NCI-H345 treated with DMSO at 0.1 percent for 48 hours (cell line): ENCODE results near the gene ZNF423.

Experiments
- DNase-seq: peaks from one replicate; lab custom pipeline; 2025; ENCODE audit not compliant: unreplicated experiment; lab: John Stamatoyannopoulos, UW

The ZNF423 gene

DNA sequence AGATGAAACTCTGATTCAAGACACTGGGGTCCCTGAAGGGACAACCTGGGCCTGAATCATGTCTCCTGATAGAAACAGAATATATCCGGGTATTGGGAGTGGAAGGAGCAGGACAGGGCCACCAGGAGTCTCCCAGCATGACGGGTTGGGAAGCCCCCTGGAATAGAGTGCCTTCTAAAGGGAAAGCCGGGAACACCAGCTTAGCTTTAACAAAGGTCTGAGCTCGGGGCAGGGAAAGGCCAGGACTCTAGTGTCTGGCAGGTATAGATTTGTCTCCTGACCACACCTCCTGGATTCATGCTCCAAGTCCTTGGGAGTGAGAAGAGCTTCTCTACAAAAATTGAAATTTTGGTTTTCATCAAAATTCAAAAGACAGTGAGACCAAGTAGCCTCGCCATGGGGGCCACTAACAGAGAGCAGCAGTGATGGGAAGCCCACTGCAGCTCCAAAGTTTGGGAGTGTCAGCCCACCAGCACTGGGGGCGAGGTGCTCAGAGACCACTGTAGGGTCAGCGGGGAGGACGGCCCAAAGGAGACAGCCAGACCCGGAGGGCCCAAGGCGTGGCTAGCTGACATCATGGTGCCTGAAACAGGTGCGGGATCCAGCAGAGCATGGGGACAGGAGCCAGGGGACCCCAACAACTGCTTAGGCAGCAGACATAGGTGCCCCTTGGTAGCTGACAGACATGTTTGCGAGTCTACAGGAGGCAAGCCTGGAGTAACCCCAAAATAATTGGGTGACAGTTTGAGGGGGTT lies 401.3 kb downstream of the ZNF423 start:
- no peak for DNase-seq

- no peak for DNase-seq
Observed at GRCh38 chr16:49453983-49454382, 401.9 kb downstream of the ZNF423 start.

GRCh38 chr16:49453021-49453420 lies 402.9 kb downstream of the ZNF423 start:
- DNase-seq: no peak

- no peak for DNase-seq
Observed at GRCh38 chr16:49452578-49452977, 403.3 kb downstream of the ZNF423 start.

DNA sequence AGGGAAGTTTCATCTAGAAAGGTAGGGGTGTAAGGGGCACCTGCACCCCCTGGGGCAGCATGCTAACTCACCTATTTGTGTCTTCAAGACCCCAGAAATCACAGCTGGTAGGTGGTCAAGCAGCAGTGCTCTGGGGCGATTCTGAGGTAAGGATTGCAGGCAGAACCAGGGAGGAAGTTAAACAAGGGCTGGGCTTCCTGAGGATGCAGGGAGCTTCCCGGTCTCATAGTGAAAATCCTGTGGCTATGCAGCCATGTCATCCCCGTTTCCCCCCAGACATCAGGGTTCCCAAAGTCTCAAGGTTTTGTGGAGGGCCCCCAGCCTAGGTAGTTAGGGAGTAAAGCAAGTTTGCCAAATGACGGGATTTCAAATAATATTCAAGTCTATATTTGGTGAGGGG lies 403.8 kb downstream of the ZNF423 start:
- DNase-seq: no peak

GRCh38 chr16:49446805-49447204 lies 409.1 kb downstream of the ZNF423 start:
- DNase-seq: no peak

DNA sequence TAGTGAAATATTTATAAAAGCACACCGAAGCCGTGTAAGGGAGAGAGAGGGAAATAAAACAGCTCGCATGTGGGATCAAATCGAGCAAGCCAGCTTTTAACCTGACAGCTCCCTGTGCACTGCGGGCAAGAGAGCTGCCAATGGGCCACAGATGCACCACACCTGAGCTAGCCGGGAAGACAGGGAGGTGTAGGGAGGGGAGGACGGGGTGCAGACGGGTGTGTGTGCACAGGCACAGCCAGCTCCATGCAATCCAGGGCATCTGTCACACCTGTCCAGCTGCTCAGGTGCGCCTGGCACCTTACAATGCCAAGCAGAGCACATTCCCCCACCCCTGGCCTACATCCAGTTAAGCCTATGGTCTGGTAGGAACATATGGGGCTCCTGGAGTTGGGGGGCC lies 412.3 kb downstream of the ZNF423 start:
- no peak for DNase-seq

DNA sequence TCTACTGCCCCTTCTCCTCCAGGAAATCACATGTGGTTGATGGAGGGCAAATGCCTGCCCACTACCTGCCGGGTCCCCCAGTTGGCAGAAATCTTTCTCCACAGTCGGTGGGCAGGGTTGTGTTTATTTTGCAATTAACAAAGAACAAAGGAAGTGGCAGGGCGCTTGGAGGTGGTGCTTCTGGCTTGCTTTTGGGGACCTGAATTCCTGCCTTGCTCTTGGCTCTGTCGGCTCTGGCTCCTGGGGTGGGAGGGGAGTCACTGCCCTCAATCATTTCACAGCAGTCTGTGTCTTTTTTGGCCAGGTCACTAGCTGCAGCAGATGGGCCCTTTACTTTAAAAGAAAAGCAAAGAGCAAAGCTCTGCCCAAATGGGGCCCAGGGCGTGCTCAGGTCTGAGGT lies 413.1 kb downstream of the ZNF423 start:
- DNase-seq: no peak

- DNase-seq: no peak
Observed at GRCh38 chr16:49441366-49441780, 414.5 kb downstream of the ZNF423 start.

DNA sequence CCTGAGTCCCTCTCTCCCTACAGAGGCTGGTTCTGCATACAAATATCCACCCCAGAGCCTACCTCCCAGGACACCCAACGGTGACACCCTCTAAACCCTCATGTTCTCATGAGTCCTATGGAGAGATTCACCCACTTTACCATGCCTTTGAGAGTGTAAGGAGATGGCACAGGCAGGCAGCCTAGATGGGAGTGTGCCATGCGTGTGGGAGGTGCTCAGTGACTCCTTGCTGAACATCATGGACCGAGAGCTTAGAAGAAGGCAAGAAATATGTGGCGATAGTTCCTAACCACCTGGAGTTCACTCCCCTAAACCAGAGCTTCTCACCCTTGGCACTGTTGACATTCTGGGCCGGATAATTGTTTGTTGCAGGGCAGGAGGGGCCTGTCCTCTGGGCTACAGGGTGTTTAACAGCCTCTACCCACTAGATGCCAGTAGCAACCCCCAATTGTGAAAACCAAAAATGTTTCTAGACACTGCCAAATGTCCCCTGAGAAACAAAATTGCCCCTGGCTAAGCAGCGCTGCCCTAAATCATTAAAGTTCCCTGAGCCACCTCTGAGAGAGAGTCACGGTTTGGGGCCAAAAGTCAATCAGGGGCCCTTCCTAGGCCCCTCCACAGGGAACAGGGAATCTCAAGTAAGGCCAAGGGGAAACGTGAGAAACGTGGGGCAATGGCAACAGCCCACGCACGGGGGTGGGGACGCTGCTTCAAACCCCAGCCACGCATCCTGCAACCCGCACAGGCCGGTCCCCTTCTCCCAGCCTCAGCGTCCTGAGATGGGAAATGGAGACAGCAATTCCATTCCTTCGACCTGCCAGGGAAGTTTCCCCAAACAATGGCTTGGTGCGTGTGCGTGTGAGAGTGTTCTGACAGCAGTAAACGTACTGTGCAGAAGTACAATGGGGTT lies 415.5 kb downstream of the ZNF423 start:
- DNase-seq: no peak

GRCh38 chr16:49439676-49440075 lies 416.2 kb downstream of the ZNF423 start:
- DNase-seq: no peak

DNA sequence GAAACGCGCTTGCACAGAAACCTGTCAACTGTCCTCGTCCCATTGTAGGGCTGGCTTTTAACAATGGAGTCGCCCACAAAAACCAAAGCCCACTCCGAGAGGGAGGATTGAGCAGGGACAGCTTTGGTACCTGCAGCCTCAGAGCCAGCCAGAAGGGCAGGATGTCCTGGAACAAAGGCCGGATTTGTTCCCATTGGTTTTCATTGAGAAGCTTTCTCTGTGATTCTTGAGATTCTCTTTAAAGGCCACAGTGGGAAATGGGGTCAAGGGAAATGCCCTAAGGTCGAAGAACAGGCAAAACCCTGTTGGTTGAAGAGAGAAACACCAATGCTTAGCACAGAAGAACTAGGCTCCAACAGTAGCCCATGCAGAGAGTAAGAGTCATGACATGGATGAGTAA lies 416.9 kb downstream of the ZNF423 start:
- no peak for DNase-seq
